ENCODE measurements around the gene WDR13.
"Not testable (repeated sequence)": the region's sequence is repeated elsewhere in the genome, so short reads cannot be mapped to it uniquely, and the experiment has no call there.

Gene WDR13

DNA sequence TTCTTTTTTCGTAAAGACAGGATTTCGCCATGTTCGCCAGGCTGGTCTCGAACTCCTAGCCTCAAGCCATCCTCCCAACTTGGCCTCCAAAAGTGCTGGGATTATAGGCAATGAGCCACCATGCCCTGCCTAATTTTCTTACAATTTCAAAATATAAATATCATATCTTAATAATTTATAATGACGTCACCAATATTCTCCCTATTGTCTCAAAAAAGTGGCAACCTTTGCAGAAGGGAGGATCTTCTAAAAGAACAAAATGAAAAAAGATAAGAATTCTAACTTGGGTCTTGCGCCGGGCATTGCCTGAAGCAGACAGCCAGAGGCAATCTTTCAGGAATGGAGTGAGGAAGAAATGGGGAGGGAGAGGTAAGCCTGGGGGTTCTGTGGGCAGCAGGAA is 48.4 kb downstream of the WDR13 start:
- ATAC-seq (replicated peaks; ENCODE audit: extremely low read depth, poor library complexity, severe bottlenecking) (no peak), DNase-seq (ENCODE audit: low spot score in 2 of 2) (no peak)
- Mint-ChIP-seq H3K27me3 (no peaks in the 10 kb centered on the region), H3K9me3 (no peaks in the 10 kb centered on the region), H3K27ac (ENCODE audit: low read depth) (no peak overlapping the region), H3K4me1 (no peaks in the 10 kb centered on the region), H3K4me3 (no peak overlapping the region), H3K36me3 (ENCODE audit: insufficient read depth) (peaks cover 1% of the 10 kb centered on the region)

DNA sequence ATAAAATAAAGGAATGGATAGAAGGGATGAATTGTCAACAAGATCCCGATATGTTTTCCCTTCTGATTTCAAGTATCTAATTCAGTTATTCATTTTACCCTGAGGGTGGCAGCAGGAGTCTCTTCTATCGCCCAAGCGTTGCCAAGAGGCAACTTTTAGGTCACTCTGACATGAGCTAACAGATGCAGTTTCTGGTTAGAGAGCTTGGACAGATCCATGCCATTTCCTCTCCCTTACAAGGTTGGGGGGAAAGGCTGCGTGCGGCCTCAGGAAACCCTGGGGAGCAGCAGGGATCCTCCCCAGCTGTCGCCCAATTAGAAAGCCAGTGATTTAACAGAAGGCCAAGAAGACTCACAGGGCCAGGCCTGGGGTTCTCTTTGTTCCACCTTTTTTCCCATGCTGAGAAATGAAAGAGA is 51.1 kb downstream of the WDR13 start:
- Mint-ChIP-seq H3K4me1 (no peaks in the 10 kb centered on the region), H3K9me3 (no peaks in the 10 kb centered on the region), H3K27ac (ENCODE audit: low read depth) (no peak overlapping the region), H3K4me3 (no peak overlapping the region), H3K36me3 (ENCODE audit: insufficient read depth) (no peaks in the 10 kb centered on the region), H3K27me3 (no peaks in the 10 kb centered on the region)
- DNase-seq (ENCODE audit: low spot score in 2 of 2) (peak in 1 of 2 donors; percentile 10), ATAC-seq (replicated peaks; ENCODE audit: extremely low read depth, poor library complexity, severe bottlenecking) (peak; percentile 32)

DNA sequence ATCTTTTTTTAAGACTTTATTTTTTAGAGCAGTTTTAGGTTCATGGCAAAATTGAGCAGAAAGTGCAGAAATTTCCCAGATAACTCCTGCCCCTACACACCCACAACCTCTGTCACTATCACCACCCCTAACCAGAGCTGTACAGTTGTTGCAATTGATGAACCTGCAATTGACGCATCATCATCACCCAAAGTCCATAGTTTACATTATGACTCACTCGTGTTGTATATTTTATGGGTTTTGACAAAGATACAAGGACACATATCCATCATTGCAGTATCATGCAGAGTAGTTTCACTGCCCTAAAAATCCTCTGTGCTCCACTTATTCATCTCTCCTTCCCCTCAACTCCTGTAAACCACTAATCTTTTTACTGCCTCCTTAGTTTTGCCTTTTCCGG is 51.8 kb downstream of the WDR13 start:
- no peaks in the 10 kb centered on the region for H3K9me3 Mint-ChIP-seq

GRCh38 chrX:48652055-48652579 is 54.8 kb downstream of the WDR13 start:
- not testable (repeated sequence) for H3K4me1 Mint-ChIP-seq; ATAC-seq (replicated peaks; ENCODE audit: extremely low read depth, poor library complexity, severe bottlenecking); H3K36me3 Mint-ChIP-seq (ENCODE audit: insufficient read depth); H3K27ac Mint-ChIP-seq (ENCODE audit: low read depth); H3K27me3 Mint-ChIP-seq; DNase-seq (ENCODE audit: low spot score in 2 of 2); H3K4me3 Mint-ChIP-seq; H3K9me3 Mint-ChIP-seq

More for the DNA sequence above, 51.8 kb downstream of the WDR13 start:
- ATAC-seq (replicated peaks; ENCODE audit: extremely low read depth, poor library complexity, severe bottlenecking) (no peak), DNase-seq (ENCODE audit: low spot score in 2 of 2) (no peak)
- H3K27ac Mint-ChIP-seq (ENCODE audit: low read depth) = no peak overlapping the region
- no peak overlapping the region for H3K4me3 Mint-ChIP-seq
- no peaks in the 10 kb centered on the region for H3K4me1 Mint-ChIP-seq
- H3K36me3 Mint-ChIP-seq (ENCODE audit: insufficient read depth) = no peaks in the 10 kb centered on the region
- H3K27me3 Mint-ChIP-seq = no peaks in the 10 kb centered on the region

DNA sequence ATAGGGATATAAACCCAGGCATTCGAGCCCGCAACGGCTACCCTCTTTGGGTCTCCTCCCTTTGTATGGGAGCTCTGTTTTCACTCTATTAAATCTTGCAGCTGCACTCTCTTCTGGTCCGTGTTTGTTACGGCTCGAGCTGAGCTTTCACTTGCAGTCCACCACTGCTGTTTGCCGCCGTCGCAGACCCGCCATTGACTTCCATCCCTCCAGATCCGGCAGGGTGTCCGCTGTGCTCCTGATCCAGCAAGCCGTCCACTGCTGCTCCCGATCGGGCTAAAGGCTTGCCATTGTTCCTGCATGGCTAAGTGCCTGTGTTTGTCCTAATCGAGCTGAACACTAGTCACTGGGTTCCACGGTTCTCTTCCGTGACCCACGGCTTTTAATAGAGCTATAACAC is 57.5 kb downstream of the WDR13 start:
- not testable (repeated sequence) for H3K27ac Mint-ChIP-seq (ENCODE audit: low read depth); H3K4me3 Mint-ChIP-seq; H3K36me3 Mint-ChIP-seq (ENCODE audit: insufficient read depth); H3K4me1 Mint-ChIP-seq; DNase-seq (ENCODE audit: low spot score in 2 of 2); H3K9me3 Mint-ChIP-seq; H3K27me3 Mint-ChIP-seq; ATAC-seq (replicated peaks; ENCODE audit: extremely low read depth, poor library complexity, severe bottlenecking)

Data from central memory CD8-positive, alpha-beta T cell (primary cell).